AG09309 (cell line): ENCODE data around the gene GATAD2A.
A peak's percentile ranks its signal among the peaks of the same experiment; 100 is the strongest.

Source experiments
- DNase-seq: peaks from one replicate; pipeline ENCODE4 v3.0.0-alpha.2; 2010; ENCODE audit warnings: low read depth
- H3K4me3 ChIP-seq: 2 replicates; pipeline ENCODE4 v1.5.1; 2011; ENCODE audit warnings: mild to moderate bottlenecking, low read depth, low read length, moderate library complexity; ENCODE audit not compliant: control insufficient read depth
- CTCF ChIP-seq: IDR thresholded peaks from 2 replicates; pipeline ENCODE4 v1.5.1; 2011; ENCODE audit warnings: mild to moderate bottlenecking, low read depth, low read length, inconsistent platforms; ENCODE audit not compliant: insufficient read depth, control insufficient read depth; ENCODE audit errors: missing control alignments

The GATAD2A gene

GRCh38 chr19:19399733-19400433, 5.6 kb upstream of the GATAD2A start:
- no peak for DNase-seq
- TF ChIP-seq CTCF, result no peak
- no peak overlapping the region for H3K4me3 ChIP-seq

GRCh38 chr19:19402656-19403372, 2.7 kb upstream of the GATAD2A start:
- H3K4me3 ChIP-seq, result no peak overlapping the region
- no peak for TF ChIP-seq CTCF
- no peak for DNase-seq

- TF ChIP-seq CTCF, result no peak
- no peak overlapping the region for H3K4me3 ChIP-seq
- no peak for DNase-seq
Observed at GRCh38 chr19:19403373-19403901, 2.0 kb upstream of the GATAD2A start.

GRCh38 chr19:19405971-19406877, 749 bp downstream of the GATAD2A start:
- peak overlapping the region; percentile 70 for H3K4me3 ChIP-seq
- no peak for TF ChIP-seq CTCF
- no peak for DNase-seq

GRCh38 chr19:19406878-19407632, 1.6 kb downstream of the GATAD2A start:
- TF ChIP-seq CTCF, result peak; percentile 50
- DNase-seq, result no peak
- H3K4me3 ChIP-seq, result peak overlapping the region; percentile 70

GRCh38 chr19:19407633-19407930, 2.1 kb downstream of the GATAD2A start:
- TF ChIP-seq CTCF, result no peak
- DNase-seq, result no peak
- no peak overlapping the region; the same call in 1 of the 2 replicates for H3K4me3 ChIP-seq
